HEK293 (cell line): ENCODE results near the gene SPARC.

ENCODE experiments used
- HOXD13 ChIP-seq: sonication (generic); formaldehyde crosslinking; IDR thresholded peaks from 2 replicates; pipeline ENCODE4 v1.8.0; 2022; ENCODE audit warnings: missing genetic modification reagents, borderline replicate concordance
- PATZ1 ChIP-seq: fragments of 450-650 bp; formaldehyde crosslinking; IDR thresholded peaks from 2 replicates; pipeline ENCODE4 v1.5.1; 2016; ENCODE audit warnings: missing biosample characterization, missing genetic modification characterization
- SCRT2 ChIP-seq: fragments of 450-650 bp; formaldehyde crosslinking; IDR thresholded peaks from 2 replicates; pipeline ENCODE4 v1.5.1; 2016; ENCODE audit warnings: missing biosample characterization, missing genetic modification characterization
- SETDB1 ChIP-seq: IDR thresholded peaks from one replicate; pipeline ENCODE4 v1.6.1; 2017; ENCODE audit warnings: mild to moderate bottlenecking, low read length, moderate library complexity, mixed read lengths; ENCODE audit not compliant: insufficient read length
- ZNF155 ChIP-seq: fragments of 450-650 bp; formaldehyde crosslinking; IDR thresholded peaks from 2 replicates; pipeline ENCODE4 v1.5.1; 2016; ENCODE audit warnings: missing biosample characterization, missing genetic modification characterization
- ZNF19 ChIP-seq: fragments of 450-650 bp; formaldehyde crosslinking; IDR thresholded peaks from 2 replicates; pipeline ENCODE4; 2016; ENCODE audit warnings: missing biosample characterization, missing genetic modification characterization, low read depth
- ZNF280C ChIP-seq: fragments of 450-650 bp; formaldehyde crosslinking; IDR thresholded peaks from 2 replicates; pipeline ENCODE4 v1.5.1; 2016; ENCODE audit warnings: missing biosample characterization, missing genetic modification characterization
- ZNF600 ChIP-seq: fragments of 450-650 bp; formaldehyde crosslinking; IDR thresholded peaks from 2 replicates; pipeline ENCODE4 v1.5.1; 2016; ENCODE audit warnings: missing biosample characterization, missing genetic modification characterization
- ZNF626 ChIP-seq: fragments of 450-650 bp; sonication (Bioruptor Pico); formaldehyde crosslinking; IDR thresholded peaks from 2 replicates; pipeline ENCODE4 v1.5.1; 2018; ENCODE audit warnings: missing biosample characterization, missing genetic modification characterization, inconsistent platforms
- ZSCAN30 ChIP-seq: fragments of 450-650 bp; IDR thresholded peaks from 2 replicates; pipeline ENCODE4 v1.5.1; 2018; ENCODE audit warnings: missing biosample characterization, mild to moderate bottlenecking, missing genetic modification characterization, moderate library complexity
- TF ChIP-seq, protein P1 (sequence below): fragments of 450-650 bp; formaldehyde crosslinking; IDR thresholded peaks from 2 replicates; pipeline ENCODE4 v1.5.1; 2016; ENCODE audit warnings: missing biosample characterization, missing genetic modification characterization
- TF ChIP-seq, protein P2 (sequence below): fragments of 450-650 bp; formaldehyde crosslinking; conservative IDR thresholded peaks from 2 replicates; pipeline ENCODE4 v1.5.1; 2016; ENCODE audit warnings: low read depth, missing biosample characterization, missing genetic modification characterization
- TF ChIP-seq, protein P3 (sequence below): fragments of 450-650 bp; formaldehyde crosslinking; IDR thresholded peaks from 2 replicates; pipeline ENCODE4 v1.5.1; 2016; ENCODE audit warnings: missing biosample characterization, missing genetic modification characterization

DNA sequence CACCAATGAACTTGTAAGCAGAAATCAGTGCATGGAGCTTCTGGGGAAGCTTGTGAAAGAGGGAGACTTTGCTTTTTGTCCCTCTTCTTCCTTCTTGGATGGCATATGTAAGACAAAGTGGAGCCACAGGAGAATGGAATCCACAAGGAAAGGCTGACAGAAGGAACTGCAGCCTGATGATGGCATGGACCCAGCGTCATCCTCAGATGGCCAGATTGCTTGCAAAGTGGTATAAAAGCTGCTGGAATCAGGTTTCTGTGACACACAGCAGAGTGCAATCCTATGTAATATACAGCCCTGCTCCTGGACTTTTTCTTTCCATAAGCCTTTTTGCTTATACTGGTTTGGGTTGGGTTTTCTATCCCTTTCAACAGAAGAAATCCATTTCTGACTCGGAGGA lies 31.4 kb upstream of the SPARC start:
- TF ChIP-seq, protein P1, sequence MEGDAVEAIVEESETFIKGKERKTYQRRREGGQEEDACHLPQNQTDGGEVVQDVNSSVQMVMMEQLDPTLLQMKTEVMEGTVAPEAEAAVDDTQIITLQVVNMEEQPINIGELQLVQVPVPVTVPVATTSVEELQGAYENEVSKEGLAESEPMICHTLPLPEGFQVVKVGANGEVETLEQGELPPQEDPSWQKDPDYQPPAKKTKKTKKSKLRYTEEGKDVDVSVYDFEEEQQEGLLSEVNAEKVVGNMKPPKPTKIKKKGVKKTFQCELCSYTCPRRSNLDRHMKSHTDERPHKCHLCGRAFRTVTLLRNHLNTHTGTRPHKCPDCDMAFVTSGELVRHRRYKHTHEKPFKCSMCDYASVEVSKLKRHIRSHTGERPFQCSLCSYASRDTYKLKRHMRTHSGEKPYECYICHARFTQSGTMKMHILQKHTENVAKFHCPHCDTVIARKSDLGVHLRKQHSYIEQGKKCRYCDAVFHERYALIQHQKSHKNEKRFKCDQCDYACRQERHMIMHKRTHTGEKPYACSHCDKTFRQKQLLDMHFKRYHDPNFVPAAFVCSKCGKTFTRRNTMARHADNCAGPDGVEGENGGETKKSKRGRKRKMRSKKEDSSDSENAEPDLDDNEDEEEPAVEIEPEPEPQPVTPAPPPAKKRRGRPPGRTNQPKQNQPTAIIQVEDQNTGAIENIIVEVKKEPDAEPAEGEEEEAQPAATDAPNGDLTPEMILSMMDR (tag by site-specific recombination): no peak
- TF ChIP-seq ZNF19 (tag by site-specific recombination) (no peak), SETDB1 (no peak), HOXD13 (CRISPR knock-in tag) (no peak), ZNF280C (tag by site-specific recombination) (no peak), ZNF626 (no peak), ZNF600 (tag by site-specific recombination) (no peak), ZSCAN30 (tag by site-specific recombination) (no peak), SCRT2 (tag by site-specific recombination) (no peak), ZNF155 (tag by site-specific recombination) (no peak), PATZ1 (tag by site-specific recombination) (no peak)
- TF ChIP-seq, protein P2, sequence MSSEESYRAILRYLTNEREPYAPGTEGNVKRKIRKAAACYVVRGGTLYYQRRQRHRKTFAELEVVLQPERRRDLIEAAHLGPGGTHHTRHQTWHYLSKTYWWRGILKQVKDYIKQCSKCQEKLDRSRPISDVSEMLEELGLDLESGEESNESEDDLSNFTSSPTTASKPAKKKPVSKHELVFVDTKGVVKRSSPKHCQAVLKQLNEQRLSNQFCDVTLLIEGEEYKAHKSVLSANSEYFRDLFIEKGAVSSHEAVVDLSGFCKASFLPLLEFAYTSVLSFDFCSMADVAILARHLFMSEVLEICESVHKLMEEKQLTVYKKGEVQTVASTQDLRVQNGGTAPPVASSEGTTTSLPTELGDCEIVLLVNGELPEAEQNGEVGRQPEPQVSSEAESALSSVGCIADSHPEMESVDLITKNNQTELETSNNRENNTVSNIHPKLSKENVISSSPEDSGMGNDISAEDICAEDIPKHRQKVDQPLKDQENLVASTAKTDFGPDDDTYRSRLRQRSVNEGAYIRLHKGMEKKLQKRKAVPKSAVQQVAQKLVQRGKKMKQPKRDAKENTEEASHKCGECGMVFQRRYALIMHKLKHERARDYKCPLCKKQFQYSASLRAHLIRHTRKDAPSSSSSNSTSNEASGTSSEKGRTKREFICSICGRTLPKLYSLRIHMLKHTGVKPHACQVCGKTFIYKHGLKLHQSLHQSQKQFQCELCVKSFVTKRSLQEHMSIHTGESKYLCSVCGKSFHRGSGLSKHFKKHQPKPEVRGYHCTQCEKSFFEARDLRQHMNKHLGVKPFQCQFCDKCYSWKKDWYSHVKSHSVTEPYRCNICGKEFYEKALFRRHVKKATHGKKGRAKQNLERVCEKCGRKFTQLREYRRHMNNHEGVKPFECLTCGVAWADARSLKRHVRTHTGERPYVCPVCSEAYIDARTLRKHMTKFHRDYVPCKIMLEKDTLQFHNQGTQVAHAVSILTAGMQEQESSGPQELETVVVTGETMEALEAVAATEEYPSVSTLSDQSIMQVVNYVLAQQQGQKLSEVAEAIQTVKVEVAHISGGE (tag by site-specific recombination): no peak
- TF ChIP-seq, protein P3, sequence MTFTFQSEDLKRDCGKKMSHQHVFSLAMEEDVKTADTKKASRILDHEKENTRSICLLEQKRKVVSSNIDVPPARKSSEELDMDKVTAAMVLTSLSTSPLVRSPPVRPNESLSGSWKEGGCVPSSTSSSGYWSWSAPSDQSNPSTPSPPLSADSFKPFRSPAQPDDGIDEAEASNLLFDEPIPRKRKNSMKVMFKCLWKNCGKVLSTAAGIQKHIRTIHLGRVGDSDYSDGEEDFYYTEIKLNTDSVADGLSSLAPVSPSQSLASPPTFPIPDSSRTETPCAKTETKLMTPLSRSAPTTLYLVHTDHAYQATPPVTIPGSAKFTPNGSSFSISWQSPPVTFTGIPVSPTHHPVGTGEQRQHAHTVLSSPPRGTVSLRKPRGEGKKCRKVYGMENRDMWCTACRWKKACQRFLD (tag by site-specific recombination): no peak
